Osteocyte (in vitro differentiated cells): ENCODE data around the gene GLTPD2. TPM values are rescaled to one million over a fixed set of nuclear protein-coding genes. Genes with fewer than 3 reads are reported as not detected.

Source experiments
- DNase-seq: peaks from one replicate; pipeline ENCODE4 v3.0.0; 2021; ENCODE audit warnings: mixed read lengths; ENCODE audit not compliant: unreplicated experiment; ENCODE audit errors: extremely low spot score
- H3K27ac Mint-ChIP-seq: one replicate; pipeline ENCODE4 v1.8.0; 2021; ENCODE audit warnings: mild to moderate bottlenecking, mixed read lengths; ENCODE audit not compliant: unreplicated experiment
- H3K27me3 Mint-ChIP-seq: one replicate; pipeline ENCODE4 v1.8.0; 2021; ENCODE audit warnings: mixed read lengths; ENCODE audit not compliant: unreplicated experiment
- H3K36me3 Mint-ChIP-seq: one replicate; pipeline ENCODE4 v1.8.0; 2021; ENCODE audit warnings: mixed read lengths; ENCODE audit not compliant: unreplicated experiment
- H3K4me1 Mint-ChIP-seq: one replicate; pipeline ENCODE4 v1.8.0; 2021; ENCODE audit warnings: mixed read lengths; ENCODE audit not compliant: unreplicated experiment
- H3K4me3 Mint-ChIP-seq: one replicate; pipeline ENCODE4 v1.8.0; 2021; ENCODE audit warnings: mild to moderate bottlenecking, moderate library complexity, mixed read lengths; ENCODE audit not compliant: unreplicated experiment
- H3K9me3 Mint-ChIP-seq: one replicate; pipeline ENCODE4 v1.8.0; 2021; ENCODE audit warnings: mixed read lengths; ENCODE audit not compliant: unreplicated experiment
- CTCF ChIP-seq: fragments of 200-600 bp; sonication (generic); IDR thresholded peaks from 2 replicates; pipeline ENCODE4 v1.5.0; 2021; ENCODE audit warnings: antibody characterized with exemption, mild to moderate bottlenecking, moderate library complexity
- total RNA-seq: library from RNA; stranded (reverse); gene quantifications from 2 replicates; pipeline ENCODE4 v1.2.1, GENCODE V29; 2021

Gene GLTPD2
- total RNA-seq, 1 donor from 2014 or later, result not detected

GRCh38 chr17:4780325-4780955 is 8.3 kb upstream of the GLTPD2 start:
- Mint-ChIP-seq H3K4me3 (no peak overlapping the region), H3K36me3 (no peaks in the 10 kb centered on the region), H3K9me3 (no peaks in the 10 kb centered on the region), H3K27me3 (peaks cover 30% of the 10 kb centered on the region), H3K27ac (no peak overlapping the region), H3K4me1 (no peaks in the 10 kb centered on the region)
- DNase-seq, result no peak
- no peak for TF ChIP-seq CTCF

GRCh38 chr17:4782652-4783051 is 6.1 kb upstream of the GLTPD2 start:
- no peak for TF ChIP-seq CTCF
- DNase-seq, result no peak
- peaks cover 4% of the 10 kb centered on the region for H3K4me1 Mint-ChIP-seq
- no peak overlapping the region for H3K27ac Mint-ChIP-seq
- peaks cover 30% of the 10 kb centered on the region for H3K27me3 Mint-ChIP-seq
- H3K36me3 Mint-ChIP-seq, result no peaks in the 10 kb centered on the region
- H3K4me3 Mint-ChIP-seq, result no peak overlapping the region
- H3K9me3 Mint-ChIP-seq, result no peaks in the 10 kb centered on the region

GRCh38 chr17:4785311-4786105 is 3.3 kb upstream of the GLTPD2 start:
- Mint-ChIP-seq H3K4me3 (no peak overlapping the region), H3K9me3 (no peaks in the 10 kb centered on the region), H3K27ac (no peak overlapping the region), H3K36me3 (no peaks in the 10 kb centered on the region), H3K4me1 (peaks cover 14% of the 10 kb centered on the region), H3K27me3 (peaks cover 8% of the 10 kb centered on the region)
- no peak for TF ChIP-seq CTCF
- no peak for DNase-seq

GRCh38 chr17:4786106-4786511 is 2.7 kb upstream of the GLTPD2 start, which contains the start of gene VMO1:
Gene VMO1 (minus strand): TSS chr17:4786364. CDS start chr17:4786352, 12 bp downstream.
- Mint-ChIP-seq H3K27me3 (peaks cover 5% of the 10 kb centered on the region), H3K4me1 (peaks cover 17% of the 10 kb centered on the region), H3K4me3 (no peak within 1 kb of the TSS), H3K27ac (no peak within 1 kb of the TSS), H3K36me3 (no peaks in the 10 kb centered on the region), H3K9me3 (no peaks in the 10 kb centered on the region)
- no peak for TF ChIP-seq CTCF
- no peak for DNase-seq

GRCh38 chr17:4786516-4786915 is 2.2 kb upstream of the GLTPD2 start:
- Mint-ChIP-seq H3K9me3 (no peaks in the 10 kb centered on the region), H3K27ac (no peak overlapping the region), H3K27me3 (peaks cover 5% of the 10 kb centered on the region), H3K4me3 (no peak overlapping the region), H3K36me3 (no peaks in the 10 kb centered on the region), H3K4me1 (peaks cover 17% of the 10 kb centered on the region)
- TF ChIP-seq CTCF, result no peak
- DNase-seq, result no peak
